ENCODE results near the gene KIRREL3.

KIRREL3 gene

DNA sequence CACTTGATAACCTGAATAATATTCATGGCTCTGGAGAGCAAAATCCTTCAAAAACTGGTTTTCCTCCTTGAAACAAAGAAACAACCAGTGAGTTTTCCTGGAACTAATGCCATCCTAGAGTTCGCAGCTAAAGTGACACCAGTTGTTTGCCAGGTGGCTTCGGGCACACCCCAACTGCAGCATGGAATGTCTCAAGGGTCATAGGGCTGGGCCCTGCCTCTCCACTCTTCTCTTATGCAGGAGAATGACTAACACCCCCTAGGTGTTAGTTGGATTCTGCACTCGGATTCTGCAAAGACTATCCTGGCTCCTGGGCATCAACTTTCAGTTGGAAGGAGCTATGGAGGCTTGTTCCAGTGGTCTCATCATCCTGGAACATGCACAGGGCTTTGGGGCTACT lies 98.8 kb downstream of the KIRREL3 start:
- no peak for DNase-seq

DNA sequence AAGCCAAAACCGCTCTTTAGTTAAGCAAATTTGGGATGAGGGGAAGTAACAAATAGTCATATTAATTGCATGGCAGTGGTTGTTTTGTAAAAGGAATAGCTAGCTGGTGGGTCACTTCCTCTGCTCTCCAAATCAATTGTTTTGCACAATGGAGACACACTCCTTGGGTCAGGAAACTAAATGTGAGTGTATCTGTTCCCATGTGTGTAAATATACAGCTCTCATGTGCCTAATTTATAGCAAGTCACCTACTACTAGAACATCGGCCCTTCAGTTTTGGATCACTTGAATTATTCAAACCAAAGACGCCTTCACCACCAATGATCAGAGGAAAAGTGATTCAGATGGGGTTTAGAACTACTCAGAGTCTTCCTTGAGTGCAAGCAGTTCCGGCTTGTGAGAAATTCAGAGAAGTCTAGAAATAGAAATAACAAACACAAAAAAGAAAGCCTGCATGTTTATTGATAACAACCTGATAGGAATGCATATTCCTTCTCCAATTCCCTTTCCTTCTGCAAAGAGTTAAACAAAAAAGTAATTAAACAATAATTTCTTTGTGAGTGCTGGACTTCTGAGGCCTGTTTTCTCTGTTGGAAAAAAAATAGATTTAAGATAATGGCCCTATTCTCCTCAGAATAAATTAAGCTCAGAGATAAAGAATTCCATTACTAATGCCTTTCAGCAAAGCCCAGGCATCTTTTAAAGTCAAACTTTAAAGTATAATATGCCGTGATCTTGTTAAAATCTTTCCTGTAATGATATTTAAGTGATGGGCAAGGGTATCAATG lies 100.4 kb downstream of the KIRREL3 start:
- DNase-seq = no peak

GRCh38 chr11:126898802-126899201 lies 101.8 kb downstream of the KIRREL3 start:
- DNase-seq = no peak

DNA sequence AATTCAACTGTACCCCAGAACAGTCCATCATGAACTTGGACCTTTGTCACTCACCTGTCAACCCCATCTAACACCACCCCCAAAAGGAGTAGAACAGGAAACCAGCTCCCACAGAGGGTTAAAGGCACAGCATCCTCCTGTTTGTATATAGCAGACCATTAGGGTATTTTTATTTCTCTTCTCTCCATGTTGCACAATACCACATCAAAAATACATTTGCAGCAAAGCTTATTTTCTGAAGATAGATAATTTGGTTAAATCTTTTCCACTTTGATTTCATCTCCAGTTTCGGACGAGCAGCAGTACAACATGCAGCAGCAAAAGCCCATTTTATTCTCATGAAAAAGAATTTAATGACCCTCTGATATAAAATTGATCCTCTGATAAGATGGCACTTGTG lies 103.1 kb downstream of the KIRREL3 start:
- DNase-seq = no peak

DNA sequence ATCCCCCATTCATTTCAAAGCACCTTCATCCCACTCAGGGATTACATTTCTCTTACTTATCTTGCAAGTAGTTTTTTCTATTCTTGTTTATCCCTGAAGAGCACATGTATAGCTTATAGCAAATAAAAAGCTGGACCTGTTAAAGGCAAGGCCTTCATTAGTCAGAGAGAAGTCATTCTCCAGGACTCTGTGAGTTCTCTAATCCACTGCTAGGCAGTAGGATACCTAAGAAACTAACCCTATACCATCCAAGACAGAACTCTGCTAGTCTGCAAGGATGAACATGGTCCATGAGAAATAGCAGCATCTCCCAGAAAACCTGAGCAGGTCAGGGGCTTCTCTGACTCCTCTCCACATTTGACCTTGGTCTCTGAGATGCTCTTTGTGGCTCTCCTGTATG lies 104.5 kb downstream of the KIRREL3 start:
- DNase-seq = no peak

- no peak for DNase-seq
Measured at GRCh38 chr11:126893796-126894195, 106.8 kb downstream of the KIRREL3 start.

DNA sequence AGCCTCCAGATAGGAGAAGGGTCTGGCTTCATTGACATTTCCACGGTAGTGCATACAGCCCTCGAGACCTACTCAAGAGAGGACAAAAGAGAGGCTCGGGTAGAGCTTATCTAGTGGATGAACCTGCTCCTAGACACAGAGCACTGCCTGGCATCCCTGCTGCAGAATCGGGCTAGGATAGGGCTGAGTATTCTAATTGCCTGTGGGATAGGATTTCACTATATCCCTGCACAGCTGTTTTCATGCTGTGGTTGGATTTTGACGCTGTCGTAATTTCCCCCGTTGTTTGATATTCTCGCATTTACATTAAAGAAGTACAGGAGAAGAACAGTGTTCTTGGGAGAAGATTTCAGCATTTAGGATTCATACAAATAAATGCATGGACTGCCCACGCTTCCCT lies 107.8 kb downstream of the KIRREL3 start:
- DNase-seq = no peak

DNA sequence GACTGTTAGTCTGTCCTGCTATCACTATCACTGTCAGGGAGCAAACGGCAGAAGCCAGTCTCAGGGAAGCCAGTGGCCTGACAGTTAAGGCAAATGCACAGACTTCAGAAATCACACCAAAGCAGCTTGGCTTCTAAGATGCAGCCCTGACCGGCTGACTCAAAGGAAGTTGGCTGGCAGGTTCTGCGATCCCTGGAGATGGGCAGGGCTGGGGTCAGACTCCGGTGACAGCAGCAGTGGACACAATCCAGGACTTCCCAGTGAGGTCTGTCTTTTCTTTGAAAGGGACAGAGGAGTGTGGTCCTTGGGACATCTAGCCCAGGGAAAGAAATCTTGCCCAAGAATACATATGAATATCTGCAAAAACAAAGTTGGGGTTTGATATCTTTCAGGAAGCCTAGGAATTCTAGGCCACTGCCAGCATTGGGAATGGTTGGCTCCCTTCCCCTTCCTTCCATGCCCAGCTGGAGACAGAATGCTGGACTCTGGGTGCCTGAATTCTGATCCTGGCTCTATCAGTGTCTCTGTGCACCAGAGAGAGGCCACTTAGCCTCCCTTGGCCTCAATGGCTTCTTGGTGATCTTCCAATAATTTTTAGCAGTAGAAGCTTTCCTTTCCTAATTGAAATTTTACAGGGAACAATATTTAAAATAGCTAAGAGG lies 108.9 kb downstream of the KIRREL3 start:
- DNase-seq = no peak

DNA sequence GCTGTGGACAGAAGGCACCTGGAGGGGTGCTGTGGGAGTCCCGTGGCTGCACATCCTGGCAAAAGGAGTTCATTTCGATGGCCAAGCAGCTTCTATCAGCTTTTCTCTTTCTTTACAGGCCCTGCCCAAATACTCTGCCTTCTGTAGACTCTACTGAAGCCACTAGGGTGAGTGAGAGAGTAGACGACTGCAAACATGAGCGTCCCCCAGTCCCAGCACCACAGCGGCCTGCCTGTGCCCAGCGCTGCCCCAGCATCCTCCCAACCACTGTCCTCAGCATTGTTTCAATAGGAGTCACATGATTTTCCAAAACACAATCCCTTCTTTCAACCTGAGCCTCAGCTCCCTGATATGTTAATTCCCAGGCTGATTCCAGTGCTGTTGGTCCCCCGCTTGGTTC lies 110.0 kb downstream of the KIRREL3 start:
- DNase-seq = no peak

DNA sequence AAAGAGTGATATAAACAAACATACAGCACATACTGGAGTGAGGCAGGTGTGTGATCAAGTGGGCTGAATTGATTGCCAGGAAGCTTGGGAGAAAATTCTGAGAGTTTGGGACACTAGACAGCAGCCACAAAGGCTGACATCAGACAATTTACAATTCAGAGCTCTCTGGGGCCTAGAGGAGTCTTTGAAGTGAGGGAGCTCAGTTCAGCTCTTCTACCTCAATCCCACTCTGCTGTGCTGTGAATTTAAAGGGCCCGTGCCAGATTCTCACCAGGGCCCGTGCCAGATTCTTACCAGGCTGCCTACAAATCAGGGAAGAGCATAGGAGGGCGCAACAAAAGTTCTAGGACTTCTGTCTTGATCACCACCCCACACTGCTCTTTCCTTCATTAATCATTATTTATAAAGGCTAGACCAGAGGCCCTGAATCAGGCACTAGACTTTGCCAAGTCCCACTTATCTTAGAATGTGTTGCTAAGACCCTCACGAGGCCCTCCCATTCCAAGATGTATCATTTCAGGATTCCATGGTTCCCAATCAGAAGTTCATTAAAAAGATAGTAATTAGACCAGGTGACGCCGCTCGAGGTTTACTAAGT lies 112.4 kb downstream of the KIRREL3 start:
- DNase-seq = no peak

- DNase-seq = no peak
Measured at GRCh38 chr11:126886636-126887035, 113.9 kb downstream of the KIRREL3 start.

DNA sequence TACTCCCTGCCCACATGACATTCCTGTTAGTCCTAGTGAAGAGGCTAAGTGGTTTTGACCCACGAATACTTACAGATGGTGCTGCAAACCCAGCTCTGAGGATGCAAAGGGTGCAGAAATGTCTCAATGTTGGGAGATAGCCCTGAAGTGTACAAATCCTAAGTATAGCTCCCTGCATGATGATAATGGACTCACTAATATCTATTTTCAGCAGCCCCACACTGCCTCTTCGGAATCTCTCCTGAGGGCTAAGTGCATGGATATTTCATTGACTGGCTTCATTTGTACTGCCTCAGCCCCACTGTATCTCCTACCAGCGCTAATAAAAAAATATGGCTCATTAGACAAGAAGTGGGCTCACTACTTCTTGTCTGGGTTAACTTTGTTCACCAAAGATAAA lies 114.5 kb downstream of the KIRREL3 start:
- DNase-seq = no peak

DNA sequence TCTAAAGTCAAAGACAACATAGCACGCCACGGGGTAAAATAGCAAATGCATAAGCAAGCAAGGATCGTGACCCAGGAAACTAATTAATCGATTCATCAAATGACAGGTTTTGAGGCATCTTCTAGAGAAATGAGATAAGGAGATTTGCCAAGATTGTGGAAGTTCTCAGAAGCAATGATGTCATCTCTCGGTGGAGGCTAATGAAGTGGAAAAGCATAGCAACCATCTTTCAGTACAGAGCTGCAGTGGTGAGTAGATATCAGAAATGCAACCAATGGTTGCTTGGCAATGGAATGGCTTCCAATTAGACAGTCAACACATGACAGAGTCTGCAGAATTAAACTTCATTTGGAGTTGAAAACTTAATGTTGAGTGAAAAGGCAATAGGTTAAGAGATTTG lies 116.0 kb downstream of the KIRREL3 start:
- no peak for DNase-seq

DNA sequence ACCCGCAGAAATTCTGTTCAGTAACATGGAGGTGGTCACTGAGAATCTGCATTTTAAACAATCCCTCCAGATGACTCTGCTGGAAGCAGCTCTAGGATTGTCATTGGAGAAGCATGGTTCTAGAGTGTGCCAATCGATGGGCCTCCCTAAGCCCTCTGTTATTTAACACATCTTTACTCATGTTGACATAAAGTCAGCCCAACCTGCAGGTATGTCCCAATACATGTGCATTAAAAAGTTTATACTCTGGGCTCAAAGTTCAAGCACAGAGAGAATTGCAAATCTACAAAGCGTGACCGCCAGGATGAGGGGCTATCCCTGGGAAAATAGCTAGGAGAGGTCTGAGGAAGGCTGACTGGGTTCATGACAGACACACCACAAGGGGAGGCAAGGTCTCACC lies 116.4 kb downstream of the KIRREL3 start:
- DNase-seq = no peak

- no peak for DNase-seq
Measured at GRCh38 chr11:126880872-126881271, 119.7 kb downstream of the KIRREL3 start.

- no peak for DNase-seq
Measured at GRCh38 chr11:126879516-126879915, 121.1 kb downstream of the KIRREL3 start.

DNA sequence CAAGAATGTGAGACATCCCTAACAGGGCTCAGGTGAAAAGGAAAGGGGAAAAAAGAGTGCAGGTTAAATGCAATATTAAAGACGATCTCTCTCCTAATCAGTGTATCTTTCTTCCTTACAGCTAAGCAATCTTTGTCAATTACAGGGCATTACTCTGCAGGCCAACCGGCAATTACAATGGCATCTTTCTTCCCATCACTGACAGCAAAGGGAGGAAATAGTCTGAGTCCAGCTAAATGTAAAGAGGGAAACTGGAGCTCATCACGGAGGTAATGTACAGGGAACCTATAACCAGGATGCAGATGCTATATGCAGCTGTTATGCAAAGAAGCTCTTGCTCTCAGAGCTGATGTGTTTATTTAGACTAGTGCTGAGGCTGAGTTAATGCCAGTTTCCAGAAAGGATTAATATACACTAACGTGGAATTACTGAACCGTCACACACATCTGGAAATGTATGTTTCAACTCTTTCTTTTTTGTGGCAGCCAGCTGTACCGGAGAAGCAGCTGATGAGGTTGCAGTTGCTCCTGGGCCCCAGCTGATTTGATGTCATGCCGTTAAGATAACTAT lies 121.6 kb downstream of the KIRREL3 start:
- no peak for DNase-seq

DNA sequence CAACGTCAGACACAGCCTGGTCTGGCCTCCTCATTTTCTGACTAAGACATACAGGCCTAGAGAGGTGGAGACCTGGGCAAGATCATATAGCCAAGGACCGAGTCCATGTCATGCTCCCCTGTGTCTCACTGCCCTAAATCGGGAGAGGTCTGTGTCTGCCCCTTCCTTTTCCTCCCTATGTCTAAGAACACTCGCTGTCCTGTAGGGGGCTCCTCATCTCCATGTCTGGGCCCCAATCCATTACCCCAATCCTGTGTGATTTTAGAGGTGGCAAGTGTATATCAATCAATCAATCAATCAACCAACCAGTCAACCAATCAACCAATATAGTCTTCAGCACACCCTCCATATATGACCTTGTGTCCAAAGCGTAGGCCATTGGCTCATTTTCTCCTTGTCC lies 125.7 kb downstream of the KIRREL3 start:
- DNase-seq = no peak

DNA sequence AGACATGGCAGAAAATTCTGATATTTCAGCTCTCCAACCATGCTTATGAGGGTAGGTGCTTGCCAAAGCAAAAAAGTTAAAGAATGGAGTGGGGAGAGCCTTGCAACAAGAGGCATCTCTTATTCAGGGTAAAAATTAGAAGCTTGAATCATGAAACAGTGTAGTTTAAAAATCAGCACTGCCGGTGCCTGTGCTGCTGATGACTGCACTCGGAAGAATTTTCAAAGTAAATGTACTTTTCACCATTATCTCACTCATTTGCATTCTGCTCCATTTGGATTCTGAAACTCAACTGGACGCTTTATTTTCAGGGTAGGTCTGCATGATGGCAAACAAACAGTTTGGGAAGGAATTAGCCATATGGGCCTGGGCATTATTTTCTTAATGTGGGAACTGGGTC lies 126.3 kb downstream of the KIRREL3 start:
- DNase-seq = no peak

DNA sequence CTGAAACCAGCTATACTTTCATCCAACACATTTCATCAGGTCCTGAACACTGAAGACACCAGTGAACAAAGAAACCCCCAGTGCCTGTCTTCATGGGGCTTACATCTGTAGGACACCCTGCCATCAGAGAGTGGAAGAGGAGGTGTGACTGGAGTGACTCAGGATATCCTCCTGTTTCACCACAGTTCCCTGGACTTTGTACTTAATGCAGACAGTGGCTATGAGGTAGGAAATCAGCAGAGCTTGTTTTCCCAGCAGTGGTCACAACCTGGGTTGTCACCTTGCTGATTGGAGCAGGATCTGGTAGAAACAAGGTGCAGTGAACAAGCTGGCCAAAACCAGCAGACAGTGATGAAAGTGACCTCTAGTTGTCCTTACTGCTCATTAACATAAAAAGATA lies 128.8 kb downstream of the KIRREL3 start:
- DNase-seq = no peak

DNA sequence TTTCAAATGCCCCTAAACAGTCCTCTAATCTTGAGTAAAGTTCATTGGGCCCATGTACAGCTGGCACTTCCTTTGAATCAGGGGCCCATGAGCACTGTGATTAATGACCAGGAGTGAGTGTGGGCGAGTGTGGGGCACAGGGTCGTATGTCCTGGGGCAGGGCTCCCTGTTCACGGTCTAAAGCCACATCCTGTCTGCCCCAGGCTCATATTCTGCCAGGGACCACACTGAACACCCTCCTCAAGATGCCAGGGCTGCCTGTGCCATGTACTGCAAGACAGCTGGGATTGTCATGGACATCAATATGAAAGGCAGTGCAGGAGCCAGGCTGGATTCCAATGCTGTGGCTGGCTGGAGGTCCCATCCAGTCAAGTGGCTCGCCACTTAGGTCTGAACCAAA lies 130.5 kb downstream of the KIRREL3 start:
- DNase-seq = no peak

- DNase-seq = no peak
Measured at GRCh38 chr11:126868741-126869140, 131.8 kb downstream of the KIRREL3 start.

- DNase-seq = no peak
Measured at GRCh38 chr11:126864934-126865333, 135.6 kb downstream of the KIRREL3 start.

Data from activated CD4-positive, alpha-beta T cell treated with anti-CD3 and anti-CD28 coated beads for 4 hours (primary cell).